ENCODE data around the gene ACBD6.
A peak's percentile ranks its signal among the peaks of the same experiment; 100 is the strongest.

The ACBD6 gene

DNA sequence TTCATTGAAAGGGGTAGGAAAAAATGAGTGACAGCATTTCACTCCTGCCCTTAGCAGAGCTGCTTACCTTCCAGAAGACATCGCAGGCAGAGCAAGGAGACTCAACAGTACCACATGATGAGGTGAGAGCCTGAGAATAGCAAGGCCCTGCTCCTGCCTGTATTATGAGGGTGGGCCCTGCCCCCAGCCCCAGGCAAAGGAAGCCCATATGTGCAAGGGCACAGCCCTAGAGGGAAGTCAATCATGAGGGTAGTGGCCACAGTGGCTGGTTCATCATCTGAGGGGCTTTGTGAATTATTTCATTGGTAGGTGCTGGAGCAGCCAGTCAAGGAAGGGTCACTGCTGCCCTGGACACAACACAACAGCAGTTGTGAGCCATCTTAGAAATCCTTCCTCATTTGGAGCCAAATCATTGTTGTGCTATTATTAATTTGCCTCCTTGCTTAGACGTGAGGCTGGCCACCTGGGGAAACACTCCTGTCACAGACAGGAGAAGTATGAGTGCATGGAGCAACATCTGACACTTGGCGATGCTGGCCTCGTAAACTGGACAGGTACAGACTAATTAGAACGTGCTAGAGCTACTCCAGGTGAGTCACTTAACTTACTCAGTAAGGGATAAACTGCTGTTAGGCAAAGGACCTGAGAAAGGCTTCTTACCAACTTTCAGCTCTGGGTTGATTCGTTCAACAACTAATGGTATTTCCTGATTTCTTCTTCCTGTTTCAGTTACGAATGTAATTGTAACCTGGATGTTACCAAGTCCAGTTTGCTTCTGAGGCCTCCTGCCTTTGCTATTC is 22.7 kb upstream of the ACBD6 start:
- no peak for DNase-seq

DNA sequence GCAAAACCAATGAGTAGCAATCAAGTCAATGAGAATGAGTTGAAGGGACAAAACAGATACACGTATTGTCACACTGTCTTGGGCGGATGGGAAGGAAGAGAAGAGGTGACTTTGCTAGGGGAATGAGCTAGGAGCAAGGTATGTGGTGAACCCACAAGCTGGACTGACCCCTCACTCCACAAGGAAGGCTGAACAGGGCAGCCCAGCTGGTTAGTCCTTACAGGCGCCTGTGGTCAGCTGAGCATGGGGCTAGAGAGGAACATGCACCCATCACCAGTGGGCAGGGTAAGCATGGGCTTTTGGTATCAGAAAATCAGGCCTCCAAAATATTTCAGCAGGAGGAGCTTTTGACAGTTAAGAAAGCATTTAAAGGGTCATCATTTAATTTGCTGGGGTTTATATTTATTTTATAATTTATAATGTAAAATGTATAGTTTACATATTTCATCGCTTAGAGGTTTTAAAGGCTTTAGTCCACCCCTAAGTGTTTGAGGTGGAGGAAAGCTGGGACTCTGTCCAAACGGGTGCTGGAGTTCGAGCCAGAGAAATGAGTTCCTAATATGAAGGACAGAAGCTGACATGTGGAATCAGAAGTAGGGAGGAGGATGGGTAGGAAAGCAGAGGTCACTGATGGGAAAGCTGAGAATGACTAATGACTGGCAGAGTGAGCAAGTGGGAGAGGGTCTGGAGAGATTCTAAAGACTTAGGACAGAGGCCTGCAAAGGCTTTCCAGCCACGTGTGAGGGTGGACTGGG is 22.0 kb upstream of the ACBD6 start:
- no peak for DNase-seq

DNA sequence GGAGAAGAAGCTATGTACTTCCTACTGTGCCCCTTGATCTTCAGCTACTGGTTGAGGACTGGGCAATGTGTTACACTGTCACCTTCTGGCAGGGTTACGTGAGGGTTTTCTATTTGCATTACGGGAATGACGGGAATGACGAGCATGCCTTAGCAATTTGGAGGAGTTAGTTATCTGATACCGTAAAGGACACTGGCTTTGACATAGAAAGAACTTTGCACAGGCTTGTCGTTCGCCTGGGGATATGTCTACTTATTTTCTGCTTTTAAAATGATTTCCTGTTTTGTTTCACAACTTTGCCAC is 19.8 kb upstream of the ACBD6 start:
- no peak for DNase-seq

DNA sequence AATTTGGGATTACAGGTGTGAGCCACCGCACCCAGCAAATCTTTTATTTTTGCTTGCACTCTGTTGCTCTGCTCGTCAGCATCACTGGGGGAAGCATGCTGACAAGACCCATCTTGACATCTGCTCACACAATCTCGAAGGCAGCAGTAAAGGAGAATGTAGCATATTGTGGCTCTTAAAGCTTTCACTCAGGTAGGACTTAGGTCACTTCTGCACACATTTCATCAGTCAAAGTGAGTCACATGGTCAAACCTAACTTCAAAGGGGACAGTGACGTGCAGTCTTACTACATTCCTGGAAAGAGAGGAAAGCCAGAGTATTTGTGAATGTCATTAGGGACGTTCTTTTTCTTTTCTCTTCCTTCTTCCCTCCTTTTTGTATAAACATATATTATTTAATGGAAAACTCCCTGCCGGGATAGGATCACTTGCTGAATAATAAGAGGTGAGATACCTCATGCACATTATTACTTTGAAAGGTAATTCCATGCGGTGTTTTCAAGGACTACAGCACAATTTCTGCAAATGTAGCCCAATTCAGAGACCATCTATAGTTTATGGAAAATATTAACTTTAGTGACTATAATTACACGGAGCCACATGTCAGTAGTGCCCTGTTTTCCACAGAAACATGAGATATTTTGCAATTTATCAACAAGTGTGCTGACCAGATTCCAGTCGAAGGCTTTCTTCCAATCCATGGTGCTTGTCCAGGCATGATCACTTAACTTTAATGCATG is 19.3 kb upstream of the ACBD6 start:
- DNase-seq, result no peak

DNA sequence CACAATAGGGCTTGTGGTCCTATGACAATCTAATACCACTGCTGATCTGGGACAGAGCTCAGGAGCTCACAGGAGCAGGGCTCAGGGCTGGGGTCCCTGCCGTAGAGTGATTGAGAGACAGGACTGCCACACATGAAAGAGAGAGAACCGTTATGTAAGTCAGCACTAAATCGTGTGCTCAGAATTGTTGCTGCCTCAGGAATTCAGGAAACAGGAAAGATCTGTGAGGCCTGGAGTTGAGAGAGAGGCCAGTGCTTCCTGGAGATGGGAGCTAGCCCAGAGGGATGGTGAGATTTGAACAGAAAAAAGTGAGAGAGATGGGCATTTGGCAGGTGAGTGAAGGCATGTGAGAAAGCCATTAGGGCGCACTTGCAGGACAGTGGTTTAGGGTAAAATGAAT is 17.5 kb upstream of the ACBD6 start:
- no peak for DNase-seq

DNA sequence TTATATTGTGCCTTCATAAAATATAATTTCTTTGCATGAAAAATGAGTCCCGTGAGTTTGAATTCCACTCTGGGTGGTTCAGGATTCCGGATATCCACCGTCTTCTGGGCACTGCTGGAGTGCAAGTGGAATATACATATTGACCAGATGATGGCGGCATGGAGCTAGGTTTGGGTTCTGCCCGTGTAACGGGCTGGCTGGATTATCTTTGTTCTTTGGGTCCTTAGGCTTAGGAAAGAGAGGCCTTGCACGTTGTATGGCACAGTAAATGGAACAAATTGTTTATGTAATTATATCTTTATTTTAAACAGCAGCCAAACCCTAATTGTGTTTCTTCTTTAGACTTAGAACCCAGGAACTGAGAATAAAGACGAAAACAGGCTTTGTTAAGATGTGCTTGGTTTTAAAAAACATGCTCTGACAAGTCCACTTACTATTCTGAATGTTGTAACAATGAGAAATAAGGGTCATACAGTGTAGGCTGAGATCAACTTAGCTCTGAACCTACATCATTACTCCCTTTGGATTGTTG is 13.5 kb upstream of the ACBD6 start:
- DNase-seq, result peak; percentile 41

DNA sequence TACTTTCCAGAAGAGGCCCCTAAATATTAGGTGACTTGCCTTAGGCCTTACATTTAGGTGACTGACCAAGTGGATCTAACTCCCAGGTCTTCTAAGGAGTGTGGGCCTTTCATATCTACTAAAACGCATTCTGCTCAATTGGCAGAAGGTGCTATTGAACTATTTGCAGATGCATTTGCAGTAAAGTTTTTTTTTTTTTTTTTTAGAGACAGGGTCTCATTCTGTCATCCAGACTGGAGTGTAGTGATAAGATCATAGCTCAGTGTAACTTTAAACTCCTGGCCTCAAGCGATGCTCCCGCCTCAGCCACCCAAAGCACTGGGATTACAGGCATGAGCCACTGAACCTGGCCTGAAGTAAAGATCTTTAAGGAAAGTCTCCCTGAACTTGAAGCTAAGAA is 13.0 kb upstream of the ACBD6 start:
- DNase-seq, result no peak

DNA sequence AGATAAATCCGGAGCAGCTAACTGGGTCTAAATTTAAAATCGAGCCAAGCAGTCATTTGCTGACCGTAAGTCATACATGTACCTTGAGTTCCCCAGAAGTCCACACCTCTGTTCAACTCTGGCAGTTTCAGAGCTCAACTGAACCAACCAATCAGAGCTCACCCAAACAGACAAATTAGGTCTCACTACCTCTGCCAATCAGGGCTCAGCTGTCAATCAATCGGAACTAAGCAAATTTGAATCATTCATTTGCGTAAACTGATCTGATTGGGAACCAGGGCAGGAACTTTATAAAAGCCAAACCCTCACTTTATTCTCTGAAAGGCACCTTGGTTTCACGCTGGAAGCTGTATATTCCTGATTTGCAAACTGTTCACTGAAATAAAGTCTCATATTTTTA is 11.2 kb upstream of the ACBD6 start:
- no peak for DNase-seq

DNA sequence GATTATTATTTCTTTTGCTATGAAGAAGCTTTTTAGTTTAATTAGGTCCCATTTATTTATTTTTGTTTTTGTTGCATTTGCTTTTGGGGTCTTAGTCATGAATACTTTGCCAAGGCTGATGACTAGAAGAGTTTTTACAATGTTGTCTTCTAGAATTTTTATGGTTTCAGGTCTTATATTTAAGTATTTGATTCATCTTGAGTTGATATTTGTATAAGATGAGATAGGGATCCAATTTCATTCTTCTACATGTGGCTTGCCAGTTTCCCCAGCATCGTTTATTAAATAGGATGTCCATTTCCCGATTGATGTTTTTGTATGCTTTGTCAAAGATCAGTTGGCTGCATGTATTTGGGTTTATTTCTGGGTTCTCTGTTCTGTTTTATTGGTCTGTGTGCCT is 8.5 kb upstream of the ACBD6 start:
- no peak for DNase-seq

DNA sequence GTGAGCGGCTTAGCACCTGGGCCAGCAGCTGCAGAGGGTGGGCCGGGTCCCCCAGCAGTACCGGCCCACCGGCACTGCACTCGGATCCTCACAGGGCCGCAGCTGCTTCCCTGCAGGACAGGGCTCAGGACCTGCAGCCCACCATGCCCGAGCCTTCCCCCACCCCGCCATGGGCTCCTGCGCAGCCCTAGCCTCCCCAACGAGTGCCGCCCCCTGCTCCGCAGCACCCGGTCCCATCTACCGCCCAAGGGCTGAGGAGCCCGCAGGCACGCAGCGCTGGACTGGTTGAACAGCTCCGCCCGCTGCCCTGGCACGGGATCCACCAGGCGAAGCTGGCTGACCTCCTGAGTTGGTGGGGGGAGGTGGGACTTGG is 6.3 kb upstream of the ACBD6 start:
- DNase-seq, result no peak

DNA sequence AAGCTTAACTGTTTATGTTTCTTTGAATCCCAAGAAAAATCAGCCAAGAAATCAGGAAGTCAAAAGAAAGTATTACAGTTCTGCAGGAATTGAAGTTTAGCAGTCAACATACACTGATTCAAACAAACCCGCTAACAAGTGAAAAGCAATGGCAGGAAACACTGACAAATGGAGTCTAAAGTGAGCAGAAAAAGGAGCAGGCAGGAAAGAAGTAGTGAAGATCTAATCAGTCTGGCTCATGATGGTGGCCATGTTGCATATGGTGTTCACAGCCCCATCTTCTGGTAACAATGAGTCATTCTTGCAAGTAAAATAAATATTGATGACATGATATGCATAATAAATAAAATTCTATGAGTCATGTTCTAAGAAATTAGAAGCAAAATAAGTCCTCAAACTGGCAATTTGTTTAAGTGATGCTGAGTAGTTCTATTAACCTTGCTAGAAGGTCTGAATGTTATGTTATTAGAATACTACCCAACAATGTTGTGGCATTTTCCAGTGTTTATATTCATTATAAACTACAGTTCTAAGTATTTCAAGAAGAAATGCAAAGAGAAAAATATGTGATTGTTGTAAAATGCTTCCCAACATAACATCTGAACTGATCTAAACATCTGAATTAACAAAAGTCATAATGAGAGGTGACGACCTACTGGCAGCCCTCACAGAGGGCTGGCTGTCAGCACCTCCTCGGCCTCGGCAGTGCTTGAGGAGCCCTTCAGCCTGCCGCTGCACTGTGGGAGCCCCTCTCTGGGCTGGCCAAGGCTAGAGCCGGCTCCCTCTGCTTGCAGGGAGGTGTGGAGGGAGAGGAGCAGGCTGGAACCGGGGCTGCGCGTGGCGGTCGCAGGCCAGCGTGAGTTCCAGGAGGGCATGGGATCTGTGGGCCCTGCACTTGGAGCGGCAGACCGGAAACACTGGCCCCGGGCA is 5.7 kb upstream of the ACBD6 start:
- no peak for DNase-seq

DNA sequence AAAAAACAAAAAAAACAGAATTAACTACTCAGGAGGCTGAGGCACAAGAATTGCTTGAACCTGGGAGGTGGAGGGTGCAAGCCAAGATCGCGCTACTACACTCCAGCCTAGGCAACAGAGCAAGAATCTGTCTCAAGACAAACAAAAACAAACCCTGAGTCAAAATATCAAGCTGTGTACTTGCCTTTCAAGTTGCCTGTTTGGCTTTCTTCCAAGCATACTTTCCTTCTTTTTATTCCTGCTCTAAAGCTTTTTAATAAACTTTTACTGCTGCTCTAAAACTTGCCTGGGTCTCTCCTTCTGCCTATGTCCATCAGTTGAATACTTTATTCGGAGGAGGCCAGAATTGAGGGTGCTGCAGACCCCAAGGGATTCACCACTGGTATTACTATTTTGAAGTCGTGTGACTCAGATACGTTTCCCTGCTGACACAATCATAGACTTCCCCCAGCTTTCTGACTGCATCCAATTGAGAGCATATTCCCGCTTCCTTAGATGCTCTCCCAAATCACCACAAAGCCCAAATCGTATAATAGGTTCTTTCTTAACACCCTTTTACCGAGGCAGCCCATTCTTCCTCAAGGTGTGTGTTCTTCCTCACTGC is 3.5 kb upstream of the ACBD6 start:
- DNase-seq, result no peak

DNA sequence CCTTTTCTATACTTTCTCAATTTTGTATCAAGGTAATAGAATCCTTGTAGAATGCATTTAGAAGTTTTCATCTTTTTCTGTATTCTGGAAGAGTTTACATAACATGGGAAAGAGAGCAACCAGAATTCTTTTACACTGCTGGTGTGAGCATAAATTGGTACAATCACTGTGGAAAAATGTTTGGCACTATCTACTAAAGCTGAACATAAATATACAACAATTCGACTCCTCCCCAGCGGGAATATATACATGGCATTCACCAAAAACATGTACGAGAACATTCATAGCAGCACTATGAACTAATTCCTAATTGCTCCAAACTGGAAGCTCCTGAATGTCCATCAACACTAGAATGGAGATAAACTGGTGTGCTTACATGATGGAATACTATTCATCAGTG is 1.8 kb upstream of the ACBD6 start:
- DNase-seq, result no peak

DNA sequence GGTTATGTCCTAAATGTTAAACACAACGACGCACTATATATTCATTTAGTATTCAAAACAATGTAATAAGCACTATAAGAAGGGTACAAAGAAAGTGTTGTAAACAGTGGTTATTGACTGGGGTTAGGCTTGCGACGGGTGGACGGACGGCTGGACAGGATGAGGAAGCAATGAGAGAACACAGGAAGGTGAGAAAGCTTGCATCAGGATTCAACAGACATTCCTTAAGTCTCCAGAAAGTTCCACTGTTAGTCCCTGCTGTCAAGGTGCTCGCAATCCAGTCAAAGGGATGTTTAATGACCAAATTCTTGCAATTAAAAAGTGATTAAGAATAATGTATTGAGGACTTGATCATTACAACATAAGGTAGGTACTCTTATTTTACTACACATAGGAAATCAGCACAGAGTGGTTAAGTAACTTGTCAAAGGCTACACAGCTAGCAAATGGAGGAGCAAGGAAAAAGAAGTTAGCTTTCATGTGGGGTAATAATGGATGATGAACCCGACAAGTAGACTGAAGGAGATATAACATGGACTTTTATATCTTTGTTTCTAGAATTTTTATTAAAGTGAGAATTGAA is 994 bp upstream of the ACBD6 start:
- DNase-seq, result no peak

DNA sequence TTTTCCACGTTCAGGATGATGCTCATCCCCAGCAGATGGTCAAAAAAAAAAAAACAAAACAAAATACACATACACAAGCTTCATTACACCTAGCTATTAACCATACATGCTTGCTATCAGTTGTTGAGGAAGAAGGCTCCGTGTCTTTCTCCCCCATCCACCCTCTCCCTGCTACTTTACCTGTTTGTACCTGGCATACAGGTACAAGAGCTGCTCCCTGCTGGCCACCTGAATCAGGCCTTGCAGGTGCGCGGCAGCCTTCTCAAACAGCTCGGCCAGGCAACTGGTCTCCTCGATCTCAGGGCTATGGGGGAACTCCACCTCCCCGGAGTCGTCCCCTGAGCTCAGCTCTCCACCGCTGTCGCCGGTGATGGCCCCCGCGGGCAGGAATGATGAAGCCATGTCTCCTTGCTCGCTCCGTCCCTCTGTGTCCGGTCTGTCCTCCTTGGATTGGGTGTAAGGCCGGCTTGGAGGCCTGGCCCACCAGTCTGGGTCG is 464 bp downstream of the ACBD6 start:
- DNase-seq, result no peak

DNA sequence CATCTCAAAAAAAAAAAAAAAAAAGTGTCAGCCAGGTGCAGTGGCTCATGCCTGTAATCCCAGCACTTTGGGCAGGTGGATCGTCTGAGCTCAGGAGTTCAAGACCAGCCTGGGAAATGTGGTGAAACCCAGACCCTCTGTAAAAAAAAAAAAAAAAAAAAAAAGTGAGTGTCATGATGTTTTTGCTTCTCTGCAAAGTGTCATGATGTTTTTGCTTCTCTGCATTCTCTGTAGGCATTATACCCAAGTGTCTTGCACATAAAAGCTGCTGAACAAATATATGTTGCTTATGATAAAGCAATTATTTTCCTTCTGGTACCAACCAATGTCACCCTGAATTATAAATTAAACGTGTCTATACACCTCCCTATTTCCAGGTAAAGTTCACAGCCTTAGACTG is 1.7 kb downstream of the ACBD6 start:
- no peak for DNase-seq

DNA sequence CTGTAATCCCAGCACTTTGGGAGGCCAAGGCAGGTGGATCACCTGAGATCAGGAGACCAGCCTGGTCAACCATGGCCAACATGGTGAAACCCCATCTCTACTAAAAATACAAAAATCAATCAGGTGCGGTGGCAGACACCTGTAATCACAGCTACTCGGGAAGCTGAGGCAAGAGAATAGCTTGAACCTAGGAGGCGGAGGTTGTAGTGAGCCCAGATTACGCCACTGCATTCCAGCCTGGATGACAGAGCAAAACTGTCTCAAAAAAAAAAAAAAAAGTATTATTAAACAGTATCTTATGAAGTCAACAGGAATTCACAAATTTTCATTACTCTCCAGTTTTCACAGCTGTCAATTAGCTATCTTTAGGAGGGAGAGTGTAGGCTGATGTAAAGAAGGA is 3.8 kb downstream of the ACBD6 start:
- DNase-seq, result no peak

DNA sequence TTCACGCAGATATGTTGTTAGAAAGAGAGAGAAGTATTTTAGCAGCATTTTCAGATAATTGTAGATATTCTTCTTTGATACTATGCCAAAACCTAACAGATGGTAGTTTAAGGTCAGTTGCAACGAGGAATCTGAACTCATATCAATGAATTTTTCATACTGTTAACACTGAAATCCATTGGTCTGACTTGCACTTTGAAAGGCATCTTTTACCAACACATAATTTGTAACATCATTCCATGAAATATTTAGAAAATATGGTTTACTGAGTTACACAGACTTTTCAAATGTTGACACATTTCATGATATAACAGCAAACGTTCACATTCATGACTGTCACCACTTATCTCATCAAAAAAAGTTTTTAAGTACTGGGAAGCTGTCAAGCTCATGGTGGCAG is 4.6 kb downstream of the ACBD6 start:
- no peak for DNase-seq

DNA sequence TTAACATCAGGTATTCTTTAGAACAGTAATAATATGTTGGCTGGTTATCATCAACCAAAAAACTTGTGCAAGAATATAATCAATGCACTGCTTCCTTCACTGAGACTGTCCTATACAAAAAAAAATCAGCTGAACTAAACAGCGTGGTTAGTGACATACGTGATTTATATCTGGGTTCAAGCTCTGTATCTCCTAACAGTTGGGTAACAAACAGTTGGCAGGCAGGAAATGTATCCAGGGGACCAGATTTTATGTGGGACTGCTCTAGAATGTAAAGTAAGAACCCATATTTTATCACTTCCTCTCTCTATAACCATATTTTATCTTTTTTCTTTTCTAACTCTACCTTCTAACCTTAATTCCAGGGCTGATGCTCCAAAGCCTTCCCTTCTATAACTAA is 8.0 kb downstream of the ACBD6 start:
- DNase-seq, result no peak

DNA sequence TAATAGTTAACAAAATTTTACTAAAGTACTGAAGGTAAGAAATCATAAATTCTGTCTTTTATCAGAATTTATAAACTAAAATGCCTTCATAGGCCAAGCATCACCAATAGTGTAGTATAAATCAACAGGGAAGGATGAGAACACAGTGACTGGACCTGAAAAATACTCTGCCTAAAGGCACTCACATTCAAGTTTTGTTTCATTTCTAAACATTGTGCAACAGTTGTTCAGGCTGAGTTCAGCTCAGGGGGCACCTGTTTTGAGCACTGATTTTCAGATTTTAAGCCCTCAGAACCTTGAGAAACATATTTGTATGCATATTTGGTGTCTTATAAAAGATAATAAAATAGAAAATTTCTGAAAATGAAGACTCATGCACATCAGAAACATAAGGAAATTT is 12.4 kb downstream of the ACBD6 start:
- DNase-seq, result no peak

DNA sequence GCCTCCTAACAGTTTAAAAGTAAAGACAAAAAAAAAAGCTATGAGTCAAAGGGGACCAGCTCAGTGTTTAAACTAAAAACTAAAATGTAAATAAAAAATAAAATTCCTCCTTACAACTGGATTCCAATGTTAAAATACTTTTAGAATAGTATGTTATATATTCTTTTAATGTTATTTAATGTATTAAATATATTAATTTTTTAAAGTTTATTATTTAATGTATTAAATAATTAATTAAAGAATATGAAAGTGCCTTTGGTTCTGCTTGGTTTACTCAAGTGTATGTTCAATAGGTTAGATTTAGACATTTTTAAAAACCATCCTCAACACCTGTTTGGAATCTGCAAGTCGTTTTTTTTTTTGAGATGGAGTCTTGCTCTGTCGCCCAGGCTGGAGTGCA is 13.1 kb downstream of the ACBD6 start:
- no peak for DNase-seq

DNA sequence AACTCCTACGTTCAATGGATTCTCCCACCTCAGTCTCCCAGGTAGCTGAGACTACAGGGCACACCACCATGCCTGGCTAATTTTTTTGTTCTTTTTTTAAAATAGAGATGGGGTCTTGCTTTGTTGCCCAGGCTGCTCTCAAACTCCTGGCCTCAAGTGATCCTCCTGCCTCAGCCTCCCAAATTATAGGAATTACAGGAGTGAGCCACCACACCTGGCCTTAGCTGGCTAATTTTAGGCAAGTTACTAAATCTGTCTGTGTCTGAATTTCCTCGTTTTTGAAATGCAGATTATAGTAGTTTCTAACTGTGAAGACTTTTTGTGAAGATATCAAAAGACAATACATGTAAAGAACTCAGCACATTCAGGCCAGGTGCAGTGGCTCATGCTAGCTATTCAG is 13.7 kb downstream of the ACBD6 start:
- DNase-seq, result no peak
